ENCODE measurements around the gene SNAP91.

GRCh38 chr6:83613378-83613777 is 95.5 kb downstream of the SNAP91 start:
- TF ChIP-seq, protein P1, sequence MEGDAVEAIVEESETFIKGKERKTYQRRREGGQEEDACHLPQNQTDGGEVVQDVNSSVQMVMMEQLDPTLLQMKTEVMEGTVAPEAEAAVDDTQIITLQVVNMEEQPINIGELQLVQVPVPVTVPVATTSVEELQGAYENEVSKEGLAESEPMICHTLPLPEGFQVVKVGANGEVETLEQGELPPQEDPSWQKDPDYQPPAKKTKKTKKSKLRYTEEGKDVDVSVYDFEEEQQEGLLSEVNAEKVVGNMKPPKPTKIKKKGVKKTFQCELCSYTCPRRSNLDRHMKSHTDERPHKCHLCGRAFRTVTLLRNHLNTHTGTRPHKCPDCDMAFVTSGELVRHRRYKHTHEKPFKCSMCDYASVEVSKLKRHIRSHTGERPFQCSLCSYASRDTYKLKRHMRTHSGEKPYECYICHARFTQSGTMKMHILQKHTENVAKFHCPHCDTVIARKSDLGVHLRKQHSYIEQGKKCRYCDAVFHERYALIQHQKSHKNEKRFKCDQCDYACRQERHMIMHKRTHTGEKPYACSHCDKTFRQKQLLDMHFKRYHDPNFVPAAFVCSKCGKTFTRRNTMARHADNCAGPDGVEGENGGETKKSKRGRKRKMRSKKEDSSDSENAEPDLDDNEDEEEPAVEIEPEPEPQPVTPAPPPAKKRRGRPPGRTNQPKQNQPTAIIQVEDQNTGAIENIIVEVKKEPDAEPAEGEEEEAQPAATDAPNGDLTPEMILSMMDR (conservative IDR thresholded peaks at IDR 0.05) = no peak
- TF ChIP-seq ZFX (IDR thresholded peaks at IDR 0.05) = no peak

Data from C4-2B (cell line).